ENCODE data around the gene TSPAN33. TPM values are rescaled to one million over a fixed set of nuclear protein-coding genes. Genes with fewer than 3 reads are reported as not detected.

Gene TSPAN33
- total and polyA plus RNA-seq, 10 of the 15 experiments (the other 5 are each of a cell fraction or from before 2014, with no cell fraction given) = 12.0 to 123 (median 86.3) TPM

DNA sequence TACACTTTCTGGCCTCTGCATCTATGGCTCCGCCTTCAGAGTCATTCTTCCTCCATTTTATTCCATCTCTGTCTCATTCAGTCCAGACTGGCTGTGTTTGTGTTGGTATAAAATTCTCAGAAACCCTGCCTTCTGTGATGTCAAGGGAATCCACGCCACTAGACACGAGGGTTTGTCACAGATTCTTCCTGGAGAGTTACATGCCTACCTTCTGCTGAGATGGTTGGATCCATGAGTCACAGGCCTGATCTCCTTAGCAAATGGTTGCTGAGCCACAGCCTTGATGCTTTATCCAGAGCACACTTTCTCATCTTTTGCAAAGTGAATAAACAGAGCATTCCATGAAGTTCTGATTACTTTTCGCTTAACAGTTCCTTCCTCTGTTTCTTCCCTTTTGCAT is 35.9 kb upstream of the TSPAN33 start:
- SMC1A ChIA-PET (ENCODE audit: uncharacterized antibody, unreplicated experiment) = interaction anchor here (1.0 kb wide), 1 partner anchor 19 kb away, joined by 4 read pairs; no protein-coding TSS in a partner anchor
- Histone ChIP-seq H3K9me3 (replicated peaks; ENCODE audit: control insufficient read depth, insufficient read depth, low read length) (no peaks in the 10 kb centered on the region; the same call in 1 of the 3 replicates), H3K27me3 (replicated peaks in 1 of 2; ENCODE audit: control insufficient read depth in 2 of 2, insufficient read depth in 2 of 2, low read length in 1 of 2) (no peaks in the 10 kb centered on the region), H3K4me2 (ENCODE audit: control insufficient read depth, insufficient read depth) (no peak overlapping the region), H3K36me3 (ENCODE audit: control insufficient read depth in 2 of 2, insufficient read depth in 2 of 2, low read length in 1 of 2) (no peaks in the 10 kb centered on the region), H3K27ac (ENCODE audit: control insufficient read depth, insufficient read depth) (no peak overlapping the region), H3K9ac (ENCODE audit: control insufficient read depth, insufficient read depth, low read length) (no peak overlapping the region), H3K79me2 (ENCODE audit: control insufficient read depth, insufficient read depth, low read length) (no peaks in the 10 kb centered on the region), H3K4me3 (no peak overlapping the region), H3K4me1 (ENCODE audit: control insufficient read depth, insufficient read depth, low read length) (peaks cover 9% of the 10 kb centered on the region), H4K20me1 (ENCODE audit: control insufficient read depth, insufficient read depth) (no peaks in the 10 kb centered on the region), H2AFZ (ENCODE audit: control insufficient read depth, low read depth, low read length) (no peak overlapping the region; the same call in 1 of the 2 replicates)
- POLR2A ChIA-PET = interaction anchor here (0.6 kb wide), 1 partner anchor 114 kb away, joined by 5 read pairs; no protein-coding TSS in a partner anchor
- TF ChIP-seq YBX1 (IDR thresholded peaks at IDR 0.05) = no peak
- TF ChIP-seq CREM (IDR thresholded peaks at IDR 0.05; ENCODE audit: low read depth) = no peak
- TF ChIP-seq KDM1A (IDR thresholded peaks at IDR 0.05; ENCODE audit: borderline replicate concordance) = no peak
- TF ChIP-seq PAX8 (IDR thresholded peaks at IDR 0.05) = no peak
- TF ChIP-seq, protein P1, sequence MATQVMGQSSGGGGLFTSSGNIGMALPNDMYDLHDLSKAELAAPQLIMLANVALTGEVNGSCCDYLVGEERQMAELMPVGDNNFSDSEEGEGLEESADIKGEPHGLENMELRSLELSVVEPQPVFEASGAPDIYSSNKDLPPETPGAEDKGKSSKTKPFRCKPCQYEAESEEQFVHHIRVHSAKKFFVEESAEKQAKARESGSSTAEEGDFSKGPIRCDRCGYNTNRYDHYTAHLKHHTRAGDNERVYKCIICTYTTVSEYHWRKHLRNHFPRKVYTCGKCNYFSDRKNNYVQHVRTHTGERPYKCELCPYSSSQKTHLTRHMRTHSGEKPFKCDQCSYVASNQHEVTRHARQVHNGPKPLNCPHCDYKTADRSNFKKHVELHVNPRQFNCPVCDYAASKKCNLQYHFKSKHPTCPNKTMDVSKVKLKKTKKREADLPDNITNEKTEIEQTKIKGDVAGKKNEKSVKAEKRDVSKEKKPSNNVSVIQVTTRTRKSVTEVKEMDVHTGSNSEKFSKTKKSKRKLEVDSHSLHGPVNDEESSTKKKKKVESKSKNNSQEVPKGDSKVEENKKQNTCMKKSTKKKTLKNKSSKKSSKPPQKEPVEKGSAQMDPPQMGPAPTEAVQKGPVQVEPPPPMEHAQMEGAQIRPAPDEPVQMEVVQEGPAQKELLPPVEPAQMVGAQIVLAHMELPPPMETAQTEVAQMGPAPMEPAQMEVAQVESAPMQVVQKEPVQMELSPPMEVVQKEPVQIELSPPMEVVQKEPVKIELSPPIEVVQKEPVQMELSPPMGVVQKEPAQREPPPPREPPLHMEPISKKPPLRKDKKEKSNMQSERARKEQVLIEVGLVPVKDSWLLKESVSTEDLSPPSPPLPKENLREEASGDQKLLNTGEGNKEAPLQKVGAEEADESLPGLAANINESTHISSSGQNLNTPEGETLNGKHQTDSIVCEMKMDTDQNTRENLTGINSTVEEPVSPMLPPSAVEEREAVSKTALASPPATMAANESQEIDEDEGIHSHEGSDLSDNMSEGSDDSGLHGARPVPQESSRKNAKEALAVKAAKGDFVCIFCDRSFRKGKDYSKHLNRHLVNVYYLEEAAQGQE (IDR thresholded peaks at IDR 0.05; ENCODE audit: low read depth, low read length) = no peak
- TF ChIP-seq, protein P2, sequence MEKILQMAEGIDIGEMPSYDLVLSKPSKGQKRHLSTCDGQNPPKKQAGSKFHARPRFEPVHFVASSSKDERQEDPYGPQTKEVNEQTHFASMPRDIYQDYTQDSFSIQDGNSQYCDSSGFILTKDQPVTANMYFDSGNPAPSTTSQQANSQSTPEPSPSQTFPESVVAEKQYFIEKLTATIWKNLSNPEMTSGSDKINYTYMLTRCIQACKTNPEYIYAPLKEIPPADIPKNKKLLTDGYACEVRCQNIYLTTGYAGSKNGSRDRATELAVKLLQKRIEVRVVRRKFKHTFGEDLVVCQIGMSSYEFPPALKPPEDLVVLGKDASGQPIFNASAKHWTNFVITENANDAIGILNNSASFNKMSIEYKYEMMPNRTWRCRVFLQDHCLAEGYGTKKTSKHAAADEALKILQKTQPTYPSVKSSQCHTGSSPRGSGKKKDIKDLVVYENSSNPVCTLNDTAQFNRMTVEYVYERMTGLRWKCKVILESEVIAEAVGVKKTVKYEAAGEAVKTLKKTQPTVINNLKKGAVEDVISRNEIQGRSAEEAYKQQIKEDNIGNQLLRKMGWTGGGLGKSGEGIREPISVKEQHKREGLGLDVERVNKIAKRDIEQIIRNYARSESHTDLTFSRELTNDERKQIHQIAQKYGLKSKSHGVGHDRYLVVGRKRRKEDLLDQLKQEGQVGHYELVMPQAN (conservative IDR thresholded peaks at IDR 0.05) = no peak
- no peak for TF ChIP-seq NFYA (IDR thresholded peaks at IDR 0.05; ENCODE audit: borderline replicate concordance, low read depth, low read length)
- in situ Hi-C loops (cut with MboI) (no loop called here), intact Hi-C loops (cut with micrococcal nuclease; ENCODE audit: unreplicated experiment) (no loop called here)
- CTCF ChIA-PET = no interaction called here
- RAD21 ChIA-PET (ENCODE audit: unreplicated experiment) = no interaction called here
- no peak for FAIRE-seq
- WGBS (ENCODE audit: insufficient coverage, insufficient replicate concordance, low lambda C conversion rate, missing lambda C conversion rate) = 77% methylated on average over 3 of the region's 4 CpGs
- ATAC-seq = no peak
- DNase-seq (ENCODE audit: low read depth, low spot score) = no peak
- no TSS peak for BruUV-seq (replicated peaks)

All from GM12878 (cell line).